ENCODE results near the gene RBFOX2. TPM values are rescaled to one million over a fixed set of nuclear protein-coding genes. Genes with fewer than 3 reads are reported as not detected.

RBFOX2 gene
- total and polyA plus RNA-seq, 2 donors (not counting 3 experiments of a cell fraction or from before 2014, with no cell fraction given), result 125 to 142 TPM

- H3K4me1 ChIP-seq (ENCODE audit: control insufficient read depth, extremely low read depth, insufficient read depth, low read length), result no peaks in the 10 kb centered on the region
- DNase-seq (ENCODE audit: low read depth, low spot score) (no peak), FAIRE-seq (no peak)
- H4K20me1 ChIP-seq (replicated peaks; ENCODE audit: control insufficient read depth, extremely low read depth, insufficient read depth, low read length), result peaks cover 4% of the 10 kb centered on the region
- TF ChIP-seq FOS (IDR thresholded peaks at IDR 0.05; ENCODE audit: borderline replicate concordance, insufficient read depth, low read length) (no peak), POLR2A (IDR thresholded peaks at IDR 0.05; ENCODE audit: low read depth, low read length) (no peak), JUN (IDR thresholded peaks at IDR 0.05; ENCODE audit: borderline replicate concordance, insufficient read depth, insufficient read length, low read depth) (no peak), CTCF (IDR thresholded peaks at IDR 0.05; ENCODE audit: extremely low read depth in 1 of 2, insufficient read depth in 1 of 2, low read depth in 1 of 2, low read length in 2 of 2) (no peak), MYC (IDR thresholded peaks at IDR 0.05; ENCODE audit: low read depth, low read length) (no peak)
- H3K9me3 ChIP-seq (replicated peaks; ENCODE audit: control insufficient read depth, insufficient read depth, low read length), result no peaks in the 10 kb centered on the region
- no peak overlapping the region for H2AFZ ChIP-seq (ENCODE audit: low read depth, low read length)
- no peak overlapping the region for H3K27ac ChIP-seq (ENCODE audit: insufficient read depth, low read depth, low read length)
- ChIA-PET CTCF (no interaction called here), POLR2A (no interaction called here)
- H3K36me3 ChIP-seq (ENCODE audit: control insufficient read depth in 2 of 2, extremely low read depth in 1 of 2, insufficient read depth in 2 of 2, low read length in 2 of 2), result no peaks in the 10 kb centered on the region
- intact Hi-C loops (cut with micrococcal nuclease), result no loop called here
- BruUV-seq (replicated peaks), result no TSS peak
- no peaks in the 10 kb centered on the region for H3K27me3 ChIP-seq (ENCODE audit: control insufficient read depth in 2 of 2, insufficient read depth in 2 of 2, low read length in 2 of 2)
- no peak overlapping the region for H3K4me2 ChIP-seq (ENCODE audit: insufficient read depth, low read length)
- no peaks in the 10 kb centered on the region for H3K9me1 ChIP-seq (replicated peaks; ENCODE audit: control insufficient read depth, extremely low read depth, insufficient read depth, low read length)
- dilution Hi-C loops (cut with MboI; ENCODE audit: extremely low pct_ligation_motif_present, low sequenced_read_pairs), result no loop called here
- H3K79me2 ChIP-seq (ENCODE audit: control insufficient read depth, insufficient read depth, low read length), result peaks cover 6% of the 10 kb centered on the region
- H3K9ac ChIP-seq (replicated peaks; ENCODE audit: extremely low read depth, insufficient read depth, low read length), result no peak overlapping the region
- no peak overlapping the region for H3K4me3 ChIP-seq (replicated peaks in 1 of 3; ENCODE audit: insufficient read depth in 1 of 3, low read depth in 1 of 3, low read length in 3 of 3)
These were observed 159.7 kb downstream of the RBFOX2 start for GRCh38 chr22:35868938-35869337.

- no peak for DNase-seq (ENCODE audit: low read depth, low spot score)
These were observed 162.0 kb downstream of the RBFOX2 start for GRCh38 chr22:35866651-35867050.

More at GRCh38 chr22:35866651-35867050, 162.0 kb downstream of the RBFOX2 start:
- H4K20me1 ChIP-seq (replicated peaks; ENCODE audit: control insufficient read depth, extremely low read depth, insufficient read depth, low read length), result peaks cover 4% of the 10 kb centered on the region
- no TSS peak for BruUV-seq (replicated peaks)
- H3K4me1 ChIP-seq (ENCODE audit: control insufficient read depth, extremely low read depth, insufficient read depth, low read length), result no peaks in the 10 kb centered on the region
- TF ChIP-seq GATA2 (IDR thresholded peaks at IDR 0.05; ENCODE audit: insufficient read depth, insufficient read length, low read depth, low read length) (no peak), EZH2 (IDR thresholded peaks at IDR 0.05; ENCODE audit: borderline replicate concordance, low read depth, low read length, severe bottlenecking) (no peak), CTCF (IDR thresholded peaks at IDR 0.05; ENCODE audit: extremely low read depth in 1 of 2, insufficient read depth in 1 of 2, low read depth in 1 of 2, low read length in 2 of 2) (no peak), FOS (IDR thresholded peaks at IDR 0.05; ENCODE audit: borderline replicate concordance, insufficient read depth, low read length) (no peak), MAX (IDR thresholded peaks at IDR 0.05; ENCODE audit: insufficient read depth, insufficient read length) (no peak), MYC (IDR thresholded peaks at IDR 0.05; ENCODE audit: low read depth, low read length) (no peak), POLR2AphosphoS5 (IDR thresholded peaks at IDR 0.05; ENCODE audit: insufficient read depth, low read depth, low read length) (no peak), POLR2A (IDR thresholded peaks at IDR 0.05; ENCODE audit: low read depth, low read length) (no peak), JUN (IDR thresholded peaks at IDR 0.05; ENCODE audit: borderline replicate concordance, insufficient read depth, insufficient read length, low read depth) (no peak)
- H3K27me3 ChIP-seq (ENCODE audit: control insufficient read depth in 2 of 2, insufficient read depth in 2 of 2, low read length in 2 of 2), result no peaks in the 10 kb centered on the region
- no peak overlapping the region for H2AFZ ChIP-seq (ENCODE audit: low read depth, low read length)
- dilution Hi-C loops (cut with MboI; ENCODE audit: extremely low pct_ligation_motif_present, low sequenced_read_pairs) (no loop called here), intact Hi-C loops (cut with micrococcal nuclease) (no loop called here)
- H3K36me3 ChIP-seq (ENCODE audit: control insufficient read depth in 2 of 2, extremely low read depth in 1 of 2, insufficient read depth in 2 of 2, low read length in 2 of 2), result no peaks in the 10 kb centered on the region
- no peak overlapping the region for H3K4me2 ChIP-seq (ENCODE audit: insufficient read depth, low read length)
- no peak for FAIRE-seq
- H3K79me2 ChIP-seq (ENCODE audit: control insufficient read depth, insufficient read depth, low read length), result peaks cover 15% of the 10 kb centered on the region
- POLR2A ChIA-PET, result no interaction called here
- H3K9me1 ChIP-seq (replicated peaks; ENCODE audit: control insufficient read depth, extremely low read depth, insufficient read depth, low read length), result no peaks in the 10 kb centered on the region
- H3K4me3 ChIP-seq (replicated peaks in 1 of 3; ENCODE audit: insufficient read depth in 1 of 3, low read depth in 1 of 3, low read length in 3 of 3), result no peak overlapping the region
- no peak overlapping the region for H3K9ac ChIP-seq (replicated peaks; ENCODE audit: extremely low read depth, insufficient read depth, low read length)
- CTCF ChIA-PET, result no interaction called here
- no peak overlapping the region for H3K27ac ChIP-seq (ENCODE audit: insufficient read depth, low read depth, low read length)
- no peaks in the 10 kb centered on the region for H3K9me3 ChIP-seq (replicated peaks; ENCODE audit: control insufficient read depth, insufficient read depth, low read length)
